HG02623 (cell line): ENCODE results near the gene KIF2B.
"Not testable (repeated sequence)": the region's sequence is repeated elsewhere in the genome, so short reads cannot be mapped to it uniquely, and the experiment has no call there.

Experiments
- ATAC-seq: cut with Tn5 transposase; IDR thresholded peaks from one replicate; pipeline ENCODE4 v1.9.1; 2021; ENCODE audit warnings: moderate library complexity; ENCODE audit not compliant: unreplicated experiment

Gene KIF2B

GRCh38 chr17:53822764-53823163 lies at the start of gene KIF2B:
Gene KIF2B (plus strand): TSS chr17:53822927. CDS start chr17:53823034, 107 bp downstream.
- ATAC-seq = no peak

GRCh38 chr17:53780320-53780719 lies 42.4 kb upstream of the KIF2B start:
- no peak for ATAC-seq

- no peak for ATAC-seq
These were observed 31.2 kb upstream of the KIF2B start for GRCh38 chr17:53791551-53791950.

GRCh38 chr17:53792451-53792850 lies 30.3 kb upstream of the KIF2B start:
- ATAC-seq = no peak

GRCh38 chr17:53792997-53793396 lies 29.7 kb upstream of the KIF2B start:
- ATAC-seq = no peak

- no peak for ATAC-seq
These were observed 27.9 kb upstream of the KIF2B start for GRCh38 chr17:53794875-53795274.

GRCh38 chr17:53796642-53797041 lies 26.1 kb upstream of the KIF2B start:
- no peak for ATAC-seq

GRCh38 chr17:53797501-53797900 lies 25.2 kb upstream of the KIF2B start:
- no peak for ATAC-seq

GRCh38 chr17:53804437-53804836 lies 18.3 kb upstream of the KIF2B start:
- no peak for ATAC-seq

- ATAC-seq = no peak
These were observed 16.3 kb upstream of the KIF2B start for GRCh38 chr17:53806473-53806872.

GRCh38 chr17:53807286-53807685 lies 15.4 kb upstream of the KIF2B start:
- ATAC-seq = no peak

- no peak for ATAC-seq
These were observed 4.5 kb upstream of the KIF2B start for GRCh38 chr17:53818271-53818670.

- no peak for ATAC-seq
These were observed 3.8 kb upstream of the KIF2B start for GRCh38 chr17:53818929-53819328.

GRCh38 chr17:53819956-53820355 lies 2.8 kb upstream of the KIF2B start:
- ATAC-seq = no peak

- no peak for ATAC-seq
These were observed 769 bp downstream of the KIF2B start for GRCh38 chr17:53823341-53824050.

- ATAC-seq = not testable (repeated sequence)
These were observed 12.0 kb downstream of the KIF2B start for GRCh38 chr17:53834771-53835170.

- no peak for ATAC-seq
These were observed 14.4 kb downstream of the KIF2B start for GRCh38 chr17:53837131-53837530.

GRCh38 chr17:53844491-53845107 lies 21.9 kb downstream of the KIF2B start:
- no peak for ATAC-seq

- ATAC-seq = not testable (repeated sequence)
These were observed 48.4 kb downstream of the KIF2B start for GRCh38 chr17:53871128-53871527.
